RWPE2 (cell line): Measurements from ENCODE around the gene NACA2.

ENCODE experiments used
- ATAC-seq: fragments of 200-7000 bp; cut with Tn5 transposase; 3 replicates; pipeline ENCODE4 v1.9.1; 2021; ENCODE audit warnings: low read depth
- DNase-seq: peaks from one replicate; pipeline ENCODE4 v3.0.0-alpha.2; 2020; ENCODE audit warnings: low spot score
- H3K27ac ChIP-seq: fragments of 450-650 bp; 2 replicates; pipeline ENCODE4 v1.5.1; 2017; ENCODE audit warnings: mild to moderate bottlenecking; ENCODE audit not compliant: poor library complexity, severe bottlenecking
- H3K27me3 ChIP-seq: fragments of 250-450 bp; sonication (Bioruptor Pico); 2 replicates; pipeline ENCODE4 v1.5.1; 2021; ENCODE audit warnings: mild to moderate bottlenecking, moderate library complexity; ENCODE audit not compliant: insufficient read depth, poor library complexity, severe bottlenecking
- H3K36me3 ChIP-seq: fragments of 250-450 bp; sonication (Bioruptor Pico); 2 replicates; pipeline ENCODE4 v1.5.1; 2020; ENCODE audit warnings: low read depth, mild to moderate bottlenecking, moderate library complexity
- H3K4me1 ChIP-seq: fragments of 250-450 bp; sonication (Bioruptor Pico); 2 replicates; pipeline ENCODE4 v1.5.1; 2021; ENCODE audit warnings: mild to moderate bottlenecking, moderate library complexity; ENCODE audit not compliant: insufficient read depth, poor library complexity, severe bottlenecking
- H3K4me3 ChIP-seq: fragments of 250-450 bp; sonication (Bioruptor Pico); 2 replicates; pipeline ENCODE4 v1.5.1; 2021; ENCODE audit warnings: mild to moderate bottlenecking, moderate library complexity; ENCODE audit not compliant: severe bottlenecking
- H3K9me3 ChIP-seq: fragments of 250-450 bp; sonication (Bioruptor Pico); 2 replicates; pipeline ENCODE4 v1.5.1; 2021; ENCODE audit warnings: mild to moderate bottlenecking, moderate library complexity; ENCODE audit not compliant: severe bottlenecking
- CTCF ChIP-seq: fragments of 450-650 bp; IDR thresholded peaks from one replicate; pipeline ENCODE4 v1.5.1; 2017; ENCODE audit warnings: mild to moderate bottlenecking, moderate library complexity; ENCODE audit not compliant: poor library complexity, severe bottlenecking

NACA2 gene

DNA sequence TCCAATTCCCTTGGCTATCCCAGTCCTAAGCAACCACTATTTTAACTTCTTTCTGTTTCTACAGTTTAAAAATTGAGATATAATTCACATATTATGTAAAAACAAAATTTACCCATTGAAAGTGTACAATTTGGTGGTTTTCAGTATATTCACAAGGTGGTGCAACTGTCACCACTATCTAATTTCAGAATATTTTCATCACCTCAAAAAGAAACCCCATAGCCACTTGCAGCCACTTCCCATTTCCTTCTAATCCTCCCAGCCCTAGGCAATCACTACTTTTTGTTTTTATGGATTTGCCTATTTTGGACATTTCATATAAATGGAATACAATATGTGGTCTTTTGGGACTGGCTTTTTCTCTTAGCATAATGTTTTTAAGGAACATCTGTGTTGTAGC lies 36.1 kb upstream of the NACA2 start:
- no peaks in the 10 kb centered on the region for H3K36me3 ChIP-seq
- DNase-seq = no peak
- no peak for TF ChIP-seq CTCF
- H3K4me1 ChIP-seq = no peaks in the 10 kb centered on the region
- ATAC-seq = no peak
- no peaks in the 10 kb centered on the region for H3K9me3 ChIP-seq
- H3K4me3 ChIP-seq = no peak overlapping the region
- no peaks in the 10 kb centered on the region for H3K27me3 ChIP-seq
- H3K27ac ChIP-seq = no peak overlapping the region

- Histone ChIP-seq H3K27ac (no peak overlapping the region), H3K4me1 (no peaks in the 10 kb centered on the region), H3K27me3 (no peaks in the 10 kb centered on the region), H3K9me3 (no peaks in the 10 kb centered on the region), H3K36me3 (no peaks in the 10 kb centered on the region), H3K4me3 (no peak overlapping the region)
- DNase-seq = no peak
- no peak for TF ChIP-seq CTCF
- ATAC-seq = no peak
These were observed 34.5 kb upstream of the NACA2 start for GRCh38 chr17:61625564-61625963.

DNA sequence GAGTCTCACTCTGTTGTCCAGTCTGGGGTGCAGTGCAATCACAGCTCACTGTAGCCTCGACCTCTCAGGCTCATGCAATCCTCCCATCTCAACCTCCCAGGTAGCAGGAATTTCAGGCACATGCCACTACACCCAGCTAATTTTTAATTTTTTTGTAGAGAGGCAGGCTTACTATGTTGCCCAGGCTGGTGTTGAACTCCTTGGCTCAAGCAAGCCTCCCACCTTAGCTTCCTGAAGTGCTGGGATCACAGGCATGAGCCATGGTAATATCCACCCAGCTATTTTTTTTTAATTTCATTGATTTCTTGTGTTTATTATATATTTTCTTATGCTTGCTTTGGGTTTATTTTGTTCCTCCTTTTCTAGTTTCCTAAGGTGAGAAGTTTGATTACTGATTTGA lies 33.9 kb upstream of the NACA2 start:
- no peaks in the 10 kb centered on the region for H3K36me3 ChIP-seq
- no peak for ATAC-seq

GRCh38 chr17:61621317-61621716 lies 30.3 kb upstream of the NACA2 start:
- Histone ChIP-seq H3K4me3 (no peak overlapping the region), H3K9me3 (peaks cover 6% of the 10 kb centered on the region), H3K36me3 (no peaks in the 10 kb centered on the region), H3K27ac (no peak overlapping the region), H3K4me1 (no peaks in the 10 kb centered on the region), H3K27me3 (no peaks in the 10 kb centered on the region)
- DNase-seq (no peak), ATAC-seq (no peak)
- TF ChIP-seq CTCF = no peak

More for the DNA sequence above, 33.9 kb upstream of the NACA2 start:
- no peak overlapping the region for H3K4me3 ChIP-seq
- H3K27ac ChIP-seq = no peak overlapping the region
- H3K9me3 ChIP-seq = peaks cover 1% of the 10 kb centered on the region
- TF ChIP-seq CTCF = no peak
- no peak for DNase-seq
- H3K27me3 ChIP-seq = no peaks in the 10 kb centered on the region
- no peaks in the 10 kb centered on the region for H3K4me1 ChIP-seq

- Histone ChIP-seq H3K4me3 (no peak overlapping the region), H3K27ac (no peak overlapping the region), H3K36me3 (no peaks in the 10 kb centered on the region), H3K9me3 (peaks cover 6% of the 10 kb centered on the region), H3K27me3 (no peaks in the 10 kb centered on the region), H3K4me1 (no peaks in the 10 kb centered on the region)
- DNase-seq = no peak
- no peak for ATAC-seq
- TF ChIP-seq CTCF = no peak
These were observed 28.9 kb upstream of the NACA2 start for GRCh38 chr17:61619953-61620352.
